Middle frontal gyrus (tissue), 1 donor: ENCODE measurements around the gene CUEDC1.

Source experiments
- DNase-seq: peaks from one replicate; pipeline ENCODE4 v3.0.0-alpha.2; 2015; ENCODE audit warnings: low spot score; ENCODE audit errors: extremely low spot score

CUEDC1 gene

GRCh38 chr17:57898487-57899311, 56.5 kb downstream of the CUEDC1 start:
- no peak for DNase-seq

- no peak for DNase-seq
These were observed 59.7 kb downstream of the CUEDC1 start for GRCh38 chr17:57895382-57896060.

- DNase-seq = no peak
These were observed 60.4 kb downstream of the CUEDC1 start for GRCh38 chr17:57894848-57895247.

GRCh38 chr17:57892820-57893595, 62.2 kb downstream of the CUEDC1 start:
- DNase-seq = peak; percentile 66

- DNase-seq = peak; percentile 66
These were observed 62.9 kb downstream of the CUEDC1 start for GRCh38 chr17:57892146-57892819.

- no peak for DNase-seq
These were observed 64.4 kb downstream of the CUEDC1 start for GRCh38 chr17:57890857-57891232.

- no peak for DNase-seq
These were observed 65.0 kb downstream of the CUEDC1 start for GRCh38 chr17:57889892-57890856.

GRCh38 chr17:57889252-57889651, 66.0 kb downstream of the CUEDC1 start:
- no peak for DNase-seq

- no peak for DNase-seq
These were observed 66.6 kb downstream of the CUEDC1 start for GRCh38 chr17:57888311-57889216.

- DNase-seq = no peak
These were observed 68.1 kb downstream of the CUEDC1 start for GRCh38 chr17:57887161-57887560.

- no peak for DNase-seq
These were observed 69.2 kb downstream of the CUEDC1 start for GRCh38 chr17:57886020-57886419.

- no peak for DNase-seq
These were observed 69.9 kb downstream of the CUEDC1 start for GRCh38 chr17:57885148-57885915.

- no peak for DNase-seq
These were observed 73.3 kb downstream of the CUEDC1 start for GRCh38 chr17:57881783-57882351.

GRCh38 chr17:57881143-57881542, 74.1 kb downstream of the CUEDC1 start:
- DNase-seq = no peak

GRCh38 chr17:57880086-57880456, 75.1 kb downstream of the CUEDC1 start:
- no peak for DNase-seq

- no peak for DNase-seq
These were observed 75.7 kb downstream of the CUEDC1 start for GRCh38 chr17:57879437-57880085.

- DNase-seq = no peak
These were observed 77.3 kb downstream of the CUEDC1 start for GRCh38 chr17:57877803-57878377.
